ENCODE results near the gene MAGI2.

GRCh38 chr7:78189762-78190161, 1263.7 kb downstream of the MAGI2 start:
- TF ChIP-seq, protein P1, sequence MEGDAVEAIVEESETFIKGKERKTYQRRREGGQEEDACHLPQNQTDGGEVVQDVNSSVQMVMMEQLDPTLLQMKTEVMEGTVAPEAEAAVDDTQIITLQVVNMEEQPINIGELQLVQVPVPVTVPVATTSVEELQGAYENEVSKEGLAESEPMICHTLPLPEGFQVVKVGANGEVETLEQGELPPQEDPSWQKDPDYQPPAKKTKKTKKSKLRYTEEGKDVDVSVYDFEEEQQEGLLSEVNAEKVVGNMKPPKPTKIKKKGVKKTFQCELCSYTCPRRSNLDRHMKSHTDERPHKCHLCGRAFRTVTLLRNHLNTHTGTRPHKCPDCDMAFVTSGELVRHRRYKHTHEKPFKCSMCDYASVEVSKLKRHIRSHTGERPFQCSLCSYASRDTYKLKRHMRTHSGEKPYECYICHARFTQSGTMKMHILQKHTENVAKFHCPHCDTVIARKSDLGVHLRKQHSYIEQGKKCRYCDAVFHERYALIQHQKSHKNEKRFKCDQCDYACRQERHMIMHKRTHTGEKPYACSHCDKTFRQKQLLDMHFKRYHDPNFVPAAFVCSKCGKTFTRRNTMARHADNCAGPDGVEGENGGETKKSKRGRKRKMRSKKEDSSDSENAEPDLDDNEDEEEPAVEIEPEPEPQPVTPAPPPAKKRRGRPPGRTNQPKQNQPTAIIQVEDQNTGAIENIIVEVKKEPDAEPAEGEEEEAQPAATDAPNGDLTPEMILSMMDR (IDR thresholded peaks at IDR 0.05; ENCODE audit: borderline replicate concordance, extremely low read depth, low read length, poor library complexity, severe bottlenecking): no peak
- no peak for TF ChIP-seq EZH2 (IDR thresholded peaks at IDR 0.05; ENCODE audit: borderline replicate concordance, low read depth, low read length, severe bottlenecking)

Measured in DND-41 (cell line).